H9 (cell line): ENCODE results near the gene ANK3. TPM values are rescaled to one million over a fixed set of nuclear protein-coding genes. Genes with fewer than 3 reads are reported as not detected.

Experiments used
- DNase-seq: peaks from one replicate; pipeline ENCODE4 v3.0.0-alpha.2; 2017
- H2AFZ ChIP-seq: one replicate; pipeline ENCODE4 v1.6.1; 2013; ENCODE audit warnings: mild to moderate bottlenecking, low read length, control low read depth, moderate library complexity
- H2AK5ac ChIP-seq: 2 replicates; pipeline ENCODE4 v1.6.1; 2013; ENCODE audit warnings: low read length, control low read depth, mixed read lengths; ENCODE audit not compliant: insufficient read length
- H2BK120ac ChIP-seq: one replicate; pipeline ENCODE4 v1.6.1; 2013; ENCODE audit warnings: low read depth, mild to moderate bottlenecking, low read length, control low read depth, inconsistent platforms; ENCODE audit not compliant: poor library complexity, severe bottlenecking
- H2BK12ac ChIP-seq: 2 replicates; pipeline ENCODE4 v1.6.1; 2013; ENCODE audit warnings: low read length, control low read depth, mixed read lengths, low read depth; ENCODE audit not compliant: insufficient read length
- H2BK15ac ChIP-seq: 2 replicates; pipeline ENCODE4 v1.6.1; 2013; ENCODE audit warnings: low read depth, low read length, control low read depth
- H2BK20ac ChIP-seq: one replicate; pipeline ENCODE4 v1.6.1; 2013; ENCODE audit warnings: low read depth, mild to moderate bottlenecking, low read length, control low read depth, inconsistent platforms; ENCODE audit not compliant: poor library complexity, severe bottlenecking
- H2BK5ac ChIP-seq: 2 replicates; pipeline ENCODE4 v1.6.1; 2013; ENCODE audit warnings: low read length, control low read depth, mixed read lengths; ENCODE audit not compliant: insufficient read length
- H3K14ac ChIP-seq: 2 replicates; pipeline ENCODE4 v1.6.1; 2013; ENCODE audit warnings: low read length, control low read depth; ENCODE audit not compliant: insufficient read depth
- H3K18ac ChIP-seq: 2 replicates; pipeline ENCODE4 v1.6.1; 2013; ENCODE audit warnings: low read depth, mild to moderate bottlenecking, mixed read lengths, low read length, control low read depth; ENCODE audit not compliant: insufficient read length
- H3K23ac ChIP-seq: 2 replicates; pipeline ENCODE4 v1.6.1; 2013; ENCODE audit warnings: low read length, control low read depth, mixed read lengths, low read depth; ENCODE audit not compliant: insufficient read length
- H3K23me2 ChIP-seq: 2 replicates; pipeline ENCODE4 v1.6.1; 2013; ENCODE audit warnings: low read depth, mild to moderate bottlenecking, mixed read lengths, low read length, control low read depth; ENCODE audit not compliant: insufficient read length, poor library complexity, severe bottlenecking
- H3K27ac ChIP-seq: 2 replicates; pipeline ENCODE4 v1.5.1; 2013; ENCODE audit warnings: low read length, control low read depth, mixed read lengths, low read depth; ENCODE audit not compliant: insufficient read length
- H3K27me3 ChIP-seq: 2 replicates; pipeline ENCODE4 v1.6.1; 2013; ENCODE audit warnings: low read length, control low read depth, inconsistent platforms; ENCODE audit not compliant: insufficient read depth
- H3K4ac ChIP-seq: 2 replicates; pipeline ENCODE4 v1.6.1; 2013; ENCODE audit warnings: low read depth, mild to moderate bottlenecking, control low read depth, inconsistent platforms, low read length, moderate library complexity
- H3K4me1 ChIP-seq: 2 replicates; pipeline ENCODE4 v1.6.1; 2013; ENCODE audit warnings: low read length, control low read depth, inconsistent platforms; ENCODE audit not compliant: insufficient read depth
- H3K4me2 ChIP-seq: 2 replicates; pipeline ENCODE4 v1.6.1; 2013; ENCODE audit warnings: low read length, control low read depth, mixed read lengths; ENCODE audit not compliant: insufficient read length, insufficient read depth
- H3K56ac ChIP-seq: 2 replicates; pipeline ENCODE4 v1.6.1; 2013; ENCODE audit warnings: low read depth, mild to moderate bottlenecking, mixed read lengths, low read length, control low read depth; ENCODE audit not compliant: insufficient read length
- H3K79me1 ChIP-seq: 2 replicates; pipeline ENCODE4 v1.6.1; 2013; ENCODE audit warnings: low read depth, mild to moderate bottlenecking, moderate library complexity, low read length, control low read depth, inconsistent platforms; ENCODE audit not compliant: insufficient read depth, poor library complexity, severe bottlenecking
- H3K79me2 ChIP-seq: 2 replicates; pipeline ENCODE4 v1.6.1; 2013; ENCODE audit warnings: low read length, control low read depth, inconsistent platforms; ENCODE audit not compliant: insufficient read depth
- H3K9ac ChIP-seq: 2 replicates; pipeline ENCODE4 v1.6.1; 2013; ENCODE audit warnings: low read length, control low read depth, mixed read lengths; ENCODE audit not compliant: insufficient read length; ENCODE audit errors: extremely low read depth
- H3K9me3 ChIP-seq: one replicate; pipeline ENCODE4 v1.6.1; 2013; ENCODE audit warnings: low read depth, low read length, inconsistent platforms; ENCODE audit not compliant: control insufficient read depth
- H3T11ph ChIP-seq: one replicate; pipeline ENCODE4 v1.6.1; 2013; ENCODE audit warnings: mild to moderate bottlenecking, low read length, control low read depth, inconsistent platforms
- H4K20me1 ChIP-seq: one replicate; pipeline ENCODE4 v1.6.1; 2013; ENCODE audit not compliant: control insufficient read depth, insufficient read length, insufficient read depth
- H4K5ac ChIP-seq: 2 replicates; pipeline ENCODE4 v1.6.1; 2013; ENCODE audit warnings: low read depth, mild to moderate bottlenecking, mixed read lengths, low read length, control low read depth; ENCODE audit not compliant: insufficient read length
- H4K8ac ChIP-seq: replicated peaks from 2 replicates; pipeline ENCODE4 v1.6.1; 2013; ENCODE audit warnings: low read length, control low read depth, mixed read lengths, low read depth; ENCODE audit not compliant: insufficient read length
- H4K91ac ChIP-seq: 2 replicates; pipeline ENCODE4 v1.6.1; 2013; ENCODE audit warnings: low read depth, mild to moderate bottlenecking, moderate library complexity, mixed read lengths, low read length, control low read depth; ENCODE audit not compliant: insufficient read length
- H3K27ac Mint-ChIP-seq, 3 experiments: 2 replicates in 2 of 3; 3 replicates in 1 of 3; pipeline ENCODE4 v1.8.0; 2020 to 2021; ENCODE audit warnings: mixed read lengths in 3 of 3, mild to moderate bottlenecking in 1 of 3, moderate library complexity in 1 of 3
- H3K27me3 Mint-ChIP-seq: 2 replicates; pipeline ENCODE4 v1.8.0; 2021; ENCODE audit warnings: low read depth, mild to moderate bottlenecking, moderate library complexity, mixed read lengths
- H3K36me3 Mint-ChIP-seq, 3 experiments: 2 replicates in 2 of 3; 3 replicates in 1 of 3; pipeline ENCODE4 v1.8.0; 2020 to 2021; ENCODE audit warnings: low read depth in 3 of 3, mixed read lengths in 3 of 3; ENCODE audit not compliant: insufficient read depth in 1 of 3
- H3K4me1 Mint-ChIP-seq, 2 experiments: 2 replicates each; pipeline ENCODE4 v1.8.0; 2020; ENCODE audit warnings: mixed read lengths in 2 of 2
- H3K4me3 Mint-ChIP-seq, 2 experiments: 2 replicates in 1 of 2; 3 replicates in 1 of 2; pipeline ENCODE4 v1.8.0; 2020 to 2021; ENCODE audit warnings: mild to moderate bottlenecking in 2 of 2, mixed read lengths in 2 of 2, moderate library complexity in 1 of 2
- H3K9me3 Mint-ChIP-seq, 2 experiments: 2 replicates in 1 of 2; 3 replicates in 1 of 2; pipeline ENCODE4 v1.8.0; 2020; ENCODE audit warnings: mild to moderate bottlenecking in 2 of 2, mixed read lengths in 2 of 2, moderate library complexity in 1 of 2
- WGBS: extraction: QIAGEN DNeasy Blood & Tissue Kit; methylation state at CpG from one replicate; pipeline ENCODE4 v1.1.7; 2013; ENCODE audit warnings: missing lambda C conversion rate, low lambda C conversion rate, mixed read lengths; ENCODE audit not compliant: insufficient read length; ENCODE audit errors: extremely low coverage; 5-methylcytosine and 5-hydroxymethylcytosine counted together
- total RNA-seq: library from RNA; stranded (reverse); gene quantifications from 2 replicates; pipeline ENCODE4 v1.2.1, GENCODE V29; 2021
- TF ChIP-seq, protein P1 (sequence below): fragments of 200-600 bp; sonication (generic); conservative IDR thresholded peaks from 3 replicates; pipeline ENCODE4 v1.8.0; 2021; ENCODE audit warnings: antibody characterized with exemption, mild to moderate bottlenecking

ANK3 gene
- total RNA-seq, 1 experiment from 2014 or later, result 59.6 TPM

DNA sequence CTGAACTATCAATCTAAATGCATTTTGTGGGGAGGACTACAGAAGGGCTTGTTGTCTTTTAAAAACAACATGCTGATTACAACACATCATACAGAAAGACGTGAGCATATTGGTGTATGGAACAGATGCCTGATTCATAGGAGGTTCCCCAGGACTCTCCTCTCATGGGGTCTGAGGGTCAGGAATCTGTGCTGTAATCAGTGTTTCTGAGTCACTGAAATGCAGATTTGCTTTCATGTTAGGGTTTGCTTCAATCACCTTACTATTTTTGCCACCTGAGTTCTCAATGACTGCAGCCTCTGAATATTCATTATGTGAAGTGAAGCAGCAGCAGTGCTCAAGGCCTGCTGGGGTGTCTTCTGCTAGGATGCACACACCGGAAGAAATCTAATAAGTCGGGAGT is 550 bp upstream of the ANK3 start:
- Histone ChIP-seq H2BK20ac (no peak overlapping the region), H3K79me1 (no peaks in the 10 kb centered on the region), H4K91ac (no peak overlapping the region), H2AK5ac (no peak overlapping the region), H3K23me2 (no peaks in the 10 kb centered on the region), H3K56ac (no peak overlapping the region), H3K79me2 (no peaks in the 10 kb centered on the region), H2BK120ac (no peak overlapping the region), H2BK12ac (no peak overlapping the region), H3K14ac (no peak overlapping the region), H2BK15ac (no peak overlapping the region), H3K4me1 (peaks cover 10% of the 10 kb centered on the region), H3K18ac (no peak overlapping the region), H4K8ac (no peak overlapping the region), H3K4me2 (no peak overlapping the region), H4K20me1 (no peaks in the 10 kb centered on the region), H3T11ph (no peak overlapping the region), H2BK5ac (no peak overlapping the region), H3K27me3 (no peaks in the 10 kb centered on the region; the same call in 1 of the 2 replicates), H3K4ac (no peak overlapping the region), H3K9me3 (no peaks in the 10 kb centered on the region), H3K23ac (no peak overlapping the region), H2AFZ (no peak overlapping the region), H3K27ac (no peak overlapping the region), H3K9ac (no peak overlapping the region), H4K5ac (no peak overlapping the region)
- no peaks in the 10 kb centered on the region; the same call in 1 of the 2 replicates for H3K27me3 Mint-ChIP-seq
- no peak overlapping the region for H3K4me3 Mint-ChIP-seq
- peaks cover 25 to 33% of the 10 kb centered on the region in 2 experiments for H3K4me1 Mint-ChIP-seq
- DNase-seq, result no peak
- no peaks in the 10 kb centered on the region for H3K9me3 Mint-ChIP-seq
- TF ChIP-seq, protein P1, sequence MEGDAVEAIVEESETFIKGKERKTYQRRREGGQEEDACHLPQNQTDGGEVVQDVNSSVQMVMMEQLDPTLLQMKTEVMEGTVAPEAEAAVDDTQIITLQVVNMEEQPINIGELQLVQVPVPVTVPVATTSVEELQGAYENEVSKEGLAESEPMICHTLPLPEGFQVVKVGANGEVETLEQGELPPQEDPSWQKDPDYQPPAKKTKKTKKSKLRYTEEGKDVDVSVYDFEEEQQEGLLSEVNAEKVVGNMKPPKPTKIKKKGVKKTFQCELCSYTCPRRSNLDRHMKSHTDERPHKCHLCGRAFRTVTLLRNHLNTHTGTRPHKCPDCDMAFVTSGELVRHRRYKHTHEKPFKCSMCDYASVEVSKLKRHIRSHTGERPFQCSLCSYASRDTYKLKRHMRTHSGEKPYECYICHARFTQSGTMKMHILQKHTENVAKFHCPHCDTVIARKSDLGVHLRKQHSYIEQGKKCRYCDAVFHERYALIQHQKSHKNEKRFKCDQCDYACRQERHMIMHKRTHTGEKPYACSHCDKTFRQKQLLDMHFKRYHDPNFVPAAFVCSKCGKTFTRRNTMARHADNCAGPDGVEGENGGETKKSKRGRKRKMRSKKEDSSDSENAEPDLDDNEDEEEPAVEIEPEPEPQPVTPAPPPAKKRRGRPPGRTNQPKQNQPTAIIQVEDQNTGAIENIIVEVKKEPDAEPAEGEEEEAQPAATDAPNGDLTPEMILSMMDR, result no peak
- H3K36me3 Mint-ChIP-seq, result no peaks in the 10 kb centered on the region
- WGBS, result no CpG with 5 or more reads among the region's 3 CpGs
- H3K27ac Mint-ChIP-seq, result no peak overlapping the region
